NCI-H146 treated with DMSO at 0.1 percent for 48 hours (cell line): ENCODE measurements around the gene USP10.
A peak's percentile ranks its signal among the peaks of the same experiment; 100 is the strongest.
"Not testable (repeated sequence)": the region's sequence is repeated elsewhere in the genome, so short reads cannot be mapped to it uniquely, and the experiment has no call there.

Experiments
- DNase-seq: peaks from one replicate; lab custom pipeline; 2025; ENCODE audit not compliant: unreplicated experiment; lab: John Stamatoyannopoulos, UW

Gene USP10

DNA sequence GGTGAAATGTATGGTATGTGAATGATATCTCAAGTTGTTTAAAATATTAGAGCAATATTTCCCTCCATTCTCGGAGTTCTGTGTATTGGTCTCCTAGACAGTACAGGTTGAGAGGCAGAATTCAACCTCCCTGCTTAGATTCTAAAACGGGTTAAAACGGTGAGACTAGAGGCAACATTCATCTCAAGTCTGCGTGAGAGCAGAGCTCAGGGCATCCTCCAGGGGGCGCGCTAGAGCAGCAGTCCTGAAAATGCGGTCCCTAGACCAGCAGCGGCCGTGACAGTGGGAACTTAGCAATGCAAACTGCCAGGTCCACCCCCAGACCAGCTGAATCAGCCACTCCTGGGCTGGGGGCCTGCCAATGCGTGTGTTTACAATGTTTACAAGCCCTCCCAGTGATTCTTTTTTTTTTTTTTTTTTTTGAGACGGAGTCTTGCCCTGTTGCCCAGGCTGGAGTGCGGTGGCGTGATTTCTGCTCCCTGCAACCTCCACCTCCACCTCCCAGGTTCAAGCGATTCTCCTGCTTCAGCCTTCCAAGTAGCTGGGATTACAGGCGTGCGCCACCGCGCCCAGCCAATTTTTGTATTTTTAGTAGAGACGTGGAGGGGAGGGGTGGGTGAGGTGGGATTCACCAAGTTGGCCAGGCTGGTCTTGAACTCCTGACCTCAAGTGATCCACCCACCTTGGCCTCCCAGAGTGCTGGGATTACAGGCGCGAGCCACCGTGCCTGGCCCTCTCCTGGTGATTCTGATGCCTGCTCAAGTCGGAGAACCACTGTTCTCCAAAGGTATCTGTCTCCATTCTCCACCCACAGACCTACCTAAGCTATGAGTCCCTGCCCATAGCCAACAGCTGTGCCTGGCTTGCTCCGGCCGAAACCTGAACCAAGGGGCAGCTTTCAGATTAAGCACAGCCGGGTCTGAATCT, 27.3 kb upstream of the USP10 start:
- peak; percentile 5 for DNase-seq

GRCh38 chr16:84673203-84673535, 26.6 kb upstream of the USP10 start:
- DNase-seq, result no peak

DNA sequence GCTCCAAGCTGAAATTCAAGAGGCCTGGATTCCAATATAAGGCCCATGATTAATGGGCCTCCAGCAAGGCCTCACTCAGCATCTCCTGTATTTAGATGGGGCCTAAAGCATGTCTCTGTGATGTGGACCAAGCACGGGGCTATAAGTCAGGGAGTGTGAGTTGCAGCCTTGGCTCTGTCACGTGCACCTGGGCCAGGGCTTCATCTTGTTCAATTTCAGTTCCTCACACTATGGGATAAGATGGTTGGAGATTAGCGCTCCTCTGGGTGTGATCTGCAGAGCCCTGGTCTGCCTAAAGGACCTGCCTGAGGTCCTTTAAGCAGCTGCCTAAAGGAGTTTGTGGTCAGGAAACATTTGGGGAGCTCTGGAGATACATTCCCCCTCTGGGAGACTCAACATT, 26.2 kb upstream of the USP10 start:
- DNase-seq, result no peak

DNA sequence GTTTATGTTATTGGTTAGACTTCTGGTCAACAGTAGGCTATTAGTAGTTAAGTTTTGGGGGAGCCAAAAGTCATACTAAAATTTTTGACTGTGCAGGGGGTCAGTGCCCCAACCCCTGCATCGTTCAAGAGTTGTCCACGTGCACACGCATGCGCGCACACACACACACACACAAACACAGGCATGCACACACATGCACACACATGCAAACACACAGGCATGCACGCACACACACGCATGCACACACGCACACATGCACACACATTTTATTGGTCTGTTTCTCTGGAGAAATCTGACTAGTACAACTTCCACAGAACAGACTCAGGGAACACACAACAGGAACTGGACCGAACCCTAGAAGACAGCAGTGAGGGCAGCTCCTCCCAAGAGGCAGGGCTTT, 24.4 kb upstream of the USP10 start:
- DNase-seq, result no peak

DNA sequence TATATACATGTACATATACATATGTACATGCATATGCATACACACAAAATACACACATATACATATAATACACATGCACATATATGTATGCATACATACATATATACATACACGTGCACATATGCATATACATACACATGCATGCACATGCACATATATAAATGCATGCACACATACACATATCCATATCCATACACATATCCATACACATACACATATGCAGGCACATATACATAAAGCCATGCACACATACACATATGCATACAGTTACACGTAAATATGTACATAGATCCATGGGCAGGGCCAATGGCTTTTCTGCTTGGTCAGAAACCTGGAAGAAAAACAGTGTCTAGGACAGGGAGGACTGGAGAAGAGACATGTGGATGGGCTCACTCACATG, 23.9 kb upstream of the USP10 start:
- DNase-seq, result no peak

DNA sequence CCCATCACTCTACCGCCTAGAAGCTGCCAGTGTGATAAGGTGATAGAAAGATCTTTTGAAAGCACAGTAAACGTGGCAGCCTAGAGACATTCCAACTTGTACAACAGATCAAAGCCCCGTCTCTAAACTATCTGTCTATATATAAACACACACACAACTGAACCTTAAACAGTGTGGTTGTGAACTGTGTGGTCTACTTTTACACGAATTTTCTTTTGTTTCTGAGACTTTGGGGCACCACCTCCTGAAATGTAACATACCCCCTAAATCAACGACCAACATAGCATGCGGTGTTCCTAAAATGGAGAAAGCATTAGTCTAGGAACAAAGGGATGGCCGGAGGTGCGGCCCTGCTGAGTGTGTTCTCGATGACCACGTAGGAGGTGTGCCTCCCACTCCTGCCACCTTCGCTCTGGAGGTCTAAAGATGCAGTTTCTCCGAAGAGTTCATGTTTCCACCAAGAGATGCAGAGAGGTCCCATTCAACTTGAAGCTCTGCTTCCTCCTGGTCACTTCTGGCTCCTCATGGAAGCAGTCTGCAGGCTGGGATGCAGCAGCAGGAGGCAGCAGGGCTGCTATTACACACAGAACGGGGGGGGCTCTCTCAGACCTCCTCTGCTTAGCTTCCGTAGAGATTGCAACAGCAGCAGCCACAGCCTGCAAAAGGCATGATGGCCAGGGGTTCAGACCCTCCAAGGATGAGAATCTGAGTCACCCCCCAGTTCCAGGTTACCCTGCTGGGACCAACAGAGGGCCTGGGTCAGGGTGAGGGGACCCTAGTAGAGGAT, 22.6 kb upstream of the USP10 start:
- no peak for DNase-seq

- DNase-seq, result no peak
Measured at GRCh38 chr16:84677849-84678248, 22.0 kb upstream of the USP10 start.

DNA sequence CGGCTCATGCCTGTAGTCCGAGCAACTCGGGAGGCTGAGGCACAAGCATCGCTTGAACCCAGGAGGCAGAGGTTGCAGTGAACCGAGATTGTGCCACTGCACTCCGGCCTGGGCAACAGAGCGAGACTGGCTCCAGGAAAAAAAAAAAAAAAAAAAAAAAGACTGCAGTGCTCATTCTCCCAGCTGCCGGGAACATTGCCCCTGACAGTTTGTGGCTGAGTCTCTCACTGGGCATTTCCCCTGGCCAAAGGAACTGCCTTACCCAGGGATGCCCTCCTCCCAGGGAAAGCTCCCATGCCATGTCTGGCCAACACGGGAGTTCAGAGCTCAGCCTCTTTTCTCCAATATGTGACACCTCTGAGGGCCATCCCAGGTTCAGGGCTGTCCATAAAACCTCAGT, 21.3 kb upstream of the USP10 start:
- DNase-seq, result no peak

- DNase-seq, result no peak
Measured at GRCh38 chr16:84680165-84680842, 19.5 kb upstream of the USP10 start.

- no peak for DNase-seq
Measured at GRCh38 chr16:84680843-84681629, 18.8 kb upstream of the USP10 start.

- DNase-seq, result no peak
Measured at GRCh38 chr16:84683691-84684591, 15.9 kb upstream of the USP10 start.

GRCh38 chr16:84684592-84684965, 15.2 kb upstream of the USP10 start:
- DNase-seq, result no peak

GRCh38 chr16:84685210-84685609, 14.6 kb upstream of the USP10 start:
- no peak for DNase-seq

DNA sequence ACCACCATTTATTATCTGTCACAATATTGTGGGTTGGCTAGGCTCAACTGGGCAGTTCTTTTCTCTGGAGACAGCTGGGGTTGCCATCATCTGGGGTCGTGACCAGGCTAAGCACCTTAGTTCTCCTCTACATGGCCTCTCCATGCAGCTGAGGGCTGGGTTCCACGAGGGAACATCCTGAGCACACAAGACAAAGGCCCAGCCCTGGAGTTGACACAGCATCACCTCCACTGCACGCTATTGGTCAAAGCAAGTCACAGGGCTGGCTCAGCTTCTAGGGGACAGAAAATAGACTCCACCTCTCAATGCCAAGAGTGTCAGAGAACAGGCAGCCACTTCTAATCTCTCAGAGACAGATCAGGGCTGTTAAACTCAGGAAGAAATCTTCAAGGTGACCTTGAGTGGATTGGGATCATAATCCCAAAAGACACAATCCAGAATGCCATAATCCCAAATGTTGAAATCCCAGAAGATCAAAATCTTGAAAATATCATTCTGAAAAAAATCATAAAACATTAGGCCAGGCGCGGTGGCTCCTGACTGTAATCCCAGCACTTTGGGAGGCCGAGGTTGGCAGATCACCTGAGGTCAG, 13.0 kb upstream of the USP10 start:
- DNase-seq, result no peak

GRCh38 chr16:84687715-84688114, 12.1 kb upstream of the USP10 start:
- no peak for DNase-seq

DNA sequence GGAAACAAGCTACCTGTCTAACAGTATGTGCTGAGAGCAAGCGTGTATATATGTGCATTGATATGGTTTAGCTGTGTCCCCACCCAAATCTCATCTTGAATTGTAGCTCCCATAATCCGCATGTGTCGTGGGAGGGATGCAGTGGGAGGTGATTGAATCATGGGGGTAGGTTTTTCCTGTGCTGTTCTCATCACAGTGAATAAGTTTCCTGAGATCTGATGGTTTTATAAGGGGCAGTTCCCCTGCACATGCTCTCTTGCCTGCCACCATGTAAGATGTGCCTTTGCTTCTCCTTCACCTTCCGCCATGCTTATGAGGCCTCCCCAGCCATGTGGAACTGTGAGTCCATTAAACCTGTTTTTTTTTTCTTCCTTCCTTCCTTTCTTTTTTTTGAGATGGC, 11.6 kb upstream of the USP10 start:
- not testable (repeated sequence) for DNase-seq

DNA sequence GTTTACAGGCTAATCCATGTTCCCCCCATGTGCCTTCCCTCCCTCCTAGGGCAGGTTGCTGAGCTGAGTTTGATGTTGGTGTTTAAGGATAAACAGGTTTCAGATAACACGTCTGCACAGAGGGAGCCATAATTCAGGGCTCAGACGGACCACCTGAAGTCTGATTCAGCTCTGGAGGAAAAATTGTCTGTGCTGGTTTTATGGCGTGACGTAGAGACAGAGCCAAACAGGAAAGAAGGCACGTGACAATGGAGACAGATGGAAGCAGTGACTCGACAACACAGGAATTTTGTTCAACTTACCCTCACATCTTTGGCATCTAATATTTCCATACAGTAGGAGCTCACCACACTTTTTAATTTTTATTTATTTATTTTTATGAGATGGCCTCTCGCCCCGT, 10.7 kb upstream of the USP10 start:
- DNase-seq, result no peak

DNA sequence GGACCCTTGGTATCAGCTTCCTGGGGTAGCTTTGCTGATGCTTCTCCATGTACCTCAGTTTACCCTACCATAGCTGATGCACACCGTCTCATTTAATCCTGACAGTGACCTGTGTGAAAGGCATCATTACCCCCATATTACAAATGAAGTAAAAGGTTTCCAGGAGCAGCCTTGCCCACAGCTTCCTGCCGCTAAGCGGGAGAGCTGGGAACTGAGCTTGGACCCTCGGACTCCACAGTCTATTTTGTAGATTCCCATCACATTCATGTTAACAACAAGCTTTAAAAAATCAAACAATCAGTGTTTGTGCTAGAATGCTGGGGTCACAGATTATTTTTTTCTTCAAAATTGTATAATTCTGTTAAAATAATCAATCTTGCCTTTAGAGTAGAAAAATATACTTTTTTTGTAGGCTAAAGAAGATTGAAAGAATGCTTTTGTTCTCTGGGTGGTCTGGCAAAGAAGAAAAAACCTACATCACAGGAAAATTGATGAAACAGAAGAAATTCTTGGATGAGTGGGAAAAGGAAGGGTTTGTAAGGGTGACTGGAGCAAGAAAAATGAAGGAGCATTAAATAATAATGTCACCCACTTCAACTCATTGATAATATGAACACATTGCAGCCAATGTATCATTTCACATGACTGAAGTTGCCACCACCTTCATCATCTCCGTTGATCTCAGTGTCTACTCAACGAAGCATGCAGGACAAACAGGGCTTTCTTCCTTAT, 9.5 kb upstream of the USP10 start:
- no peak for DNase-seq
